ENCODE data around the gene TMEM255B.
"Not testable (repeated sequence)": the region's sequence is repeated elsewhere in the genome, so short reads cannot be mapped to it uniquely, and the experiment has no call there.

- not testable (repeated sequence) for TF ChIP-seq FOXA1 (IDR thresholded peaks at IDR 0.05); ZNF384 (IDR thresholded peaks at IDR 0.05); FOXM1 (IDR thresholded peaks at IDR 0.05; ENCODE audit: borderline replicate concordance); SP1 (IDR thresholded peaks at IDR 0.05); L3MBTL2 (conservative IDR thresholded peaks at IDR 0.05)
Measured at GRCh38 chr13:113752211-113752986, 6.6 kb upstream of the TMEM255B start.
